Measurements from ENCODE around the gene MAPK8IP1. TPM values are rescaled to one million over a fixed set of nuclear protein-coding genes. Genes with fewer than 3 reads are reported as not detected.

MAPK8IP1 gene
- total and polyA plus RNA-seq, 7 donors = 1.2 to 15.5 (median 4.9) TPM

GRCh38 chr11:45880772-45881570 is 4.5 kb upstream of the MAPK8IP1 start:
- Histone ChIP-seq H3K27me3 (peaks cover 0 to 3% (median 2%) of the 10 kb centered on the region in 3 donors), H3K27ac (peak overlapping the region in 3 of 4 donors; percentile 14 to 74 (median 70)), H3K4me1 (peaks cover 0 to 33% (median 31%) of the 10 kb centered on the region in 4 donors), H3K9me3 (no peaks in the 10 kb centered on the region), H3K36me3 (peaks cover 0 to 45% (median 29%) of the 10 kb centered on the region in 4 donors), H3K4me3 (no peak overlapping the region)
- peak; percentile 83 for DNase-seq
- intact Hi-C loops (cut with DNase I) = loop anchor here (2.0 kb wide), 1 partner anchor 20 kb away; no protein-coding TSS in a partner anchor
- WGBS, 2 donors = 92 to 95% methylated on average over 15 of the region's 15 CpGs
- TF ChIP-seq EP300 (IDR thresholded peaks at IDR 0.05) (peak in 1 of 4 donors; percentile 18), POLR2A (IDR thresholded peaks at IDR 0.05) (no peak), CTCF (IDR thresholded peaks at IDR 0.05) (no peak), POLR2AphosphoS5 (IDR thresholded peaks at IDR 0.05) (peak; percentile 56 to 85 (median 73))

GRCh38 chr11:45881708-45882368 is 3.6 kb upstream of the MAPK8IP1 start:
- no peaks in the 10 kb centered on the region for H3K9me3 ChIP-seq
- peaks cover 0 to 37% (median 27%) of the 10 kb centered on the region in 4 donors for H3K36me3 ChIP-seq
- H3K4me1 ChIP-seq = peaks cover 0 to 37% (median 33%) of the 10 kb centered on the region in 4 donors
- H3K27ac ChIP-seq = peak overlapping the region in 2 of 4 donors; percentile 70 to 74
- no peak for TF ChIP-seq CTCF (IDR thresholded peaks at IDR 0.05)
- TF ChIP-seq POLR2A (IDR thresholded peaks at IDR 0.05) = no peak
- no peak for TF ChIP-seq EP300 (IDR thresholded peaks at IDR 0.05)
- no peak for TF ChIP-seq POLR2AphosphoS5 (IDR thresholded peaks at IDR 0.05)
- H3K27me3 ChIP-seq = peaks cover 0 to 6% (median 3%) of the 10 kb centered on the region in 3 donors
- DNase-seq = no peak
- WGBS, 2 donors = 87 to 92% methylated on average over 6 of the region's 6 CpGs
- H3K4me3 ChIP-seq = no peak overlapping the region
- intact Hi-C loops (cut with DNase I) = loop anchor here (1.0 to 2.0 kb wide), 2 partner anchors 16 to 21 kb away; no protein-coding TSS in a partner anchor

GRCh38 chr11:45884596-45885185 is 760 bp upstream of the MAPK8IP1 start:
- WGBS, 2 donors = 88 to 90% methylated on average over 10 of the region's 10 CpGs
- TF ChIP-seq CTCF (IDR thresholded peaks at IDR 0.05) (no peak), POLR2AphosphoS5 (IDR thresholded peaks at IDR 0.05) (peak in 1 of 4 donors; percentile 14)
- intact Hi-C loops (cut with DNase I) = no loop called here
- peaks cover 0 to 6% (median 3%) of the 10 kb centered on the region in 3 donors for H3K27me3 ChIP-seq
- H3K27ac ChIP-seq = no peak overlapping the region
- H3K9me3 ChIP-seq = no peaks in the 10 kb centered on the region
- no peak overlapping the region for H3K4me3 ChIP-seq
- H3K36me3 ChIP-seq = peaks cover 0 to 19% (median 13%) of the 10 kb centered on the region in 4 donors
- peaks cover 0 to 32% (median 29%) of the 10 kb centered on the region in 4 donors for H3K4me1 ChIP-seq
- DNase-seq = no peak

- peaks cover 0 to 18% (median 15%) of the 10 kb centered on the region in 4 donors for H3K4me1 ChIP-seq
- no peaks in the 10 kb centered on the region for H3K9me3 ChIP-seq
- no peak for TF ChIP-seq EP300 (IDR thresholded peaks at IDR 0.05)
- no peak for TF ChIP-seq CTCF (IDR thresholded peaks at IDR 0.05)
- TF ChIP-seq POLR2AphosphoS5 (IDR thresholded peaks at IDR 0.05) = no peak
- peaks cover 0 to 11% (median 7%) of the 10 kb centered on the region in 4 donors for H3K36me3 ChIP-seq
- peak overlapping the region; percentile 4 to 59 (median 51) for H3K4me3 ChIP-seq
- WGBS, 2 donors = 16 to 21% methylated on average over 43 of the region's 43 CpGs
- no peak for DNase-seq
- H3K27ac ChIP-seq = no peak overlapping the region
- intact Hi-C loops (cut with DNase I) = no loop called here
- H3K27me3 ChIP-seq = peaks cover 0 to 6% (median 3%) of the 10 kb centered on the region in 3 donors
Measured at GRCh38 chr11:45885921-45886721, 670 bp downstream of the MAPK8IP1 start.

Data from sigmoid colon (tissue), 7 donors.